GM18951 (cell line): ENCODE data around the gene TRNAU1AP.

Experiments used
- POLR2A ChIP-seq: IDR thresholded peaks from 4 replicates; pipeline ENCODE4 v1.6.1; 2011; ENCODE audit warnings: mild to moderate bottlenecking; ENCODE audit not compliant: insufficient read length, insufficient read depth; ENCODE audit errors: extremely low read depth
- in situ Hi-C: fragments of 300-500 bp; cut with MboI; formaldehyde crosslinking; loops from one replicate; pipeline ENCODE4 v1.12.0; 2022; ENCODE audit warnings: low sequenced_read_pairs, mixed read lengths, inconsistent platforms; ENCODE audit not compliant: unreplicated experiment

TRNAU1AP gene

DNA sequence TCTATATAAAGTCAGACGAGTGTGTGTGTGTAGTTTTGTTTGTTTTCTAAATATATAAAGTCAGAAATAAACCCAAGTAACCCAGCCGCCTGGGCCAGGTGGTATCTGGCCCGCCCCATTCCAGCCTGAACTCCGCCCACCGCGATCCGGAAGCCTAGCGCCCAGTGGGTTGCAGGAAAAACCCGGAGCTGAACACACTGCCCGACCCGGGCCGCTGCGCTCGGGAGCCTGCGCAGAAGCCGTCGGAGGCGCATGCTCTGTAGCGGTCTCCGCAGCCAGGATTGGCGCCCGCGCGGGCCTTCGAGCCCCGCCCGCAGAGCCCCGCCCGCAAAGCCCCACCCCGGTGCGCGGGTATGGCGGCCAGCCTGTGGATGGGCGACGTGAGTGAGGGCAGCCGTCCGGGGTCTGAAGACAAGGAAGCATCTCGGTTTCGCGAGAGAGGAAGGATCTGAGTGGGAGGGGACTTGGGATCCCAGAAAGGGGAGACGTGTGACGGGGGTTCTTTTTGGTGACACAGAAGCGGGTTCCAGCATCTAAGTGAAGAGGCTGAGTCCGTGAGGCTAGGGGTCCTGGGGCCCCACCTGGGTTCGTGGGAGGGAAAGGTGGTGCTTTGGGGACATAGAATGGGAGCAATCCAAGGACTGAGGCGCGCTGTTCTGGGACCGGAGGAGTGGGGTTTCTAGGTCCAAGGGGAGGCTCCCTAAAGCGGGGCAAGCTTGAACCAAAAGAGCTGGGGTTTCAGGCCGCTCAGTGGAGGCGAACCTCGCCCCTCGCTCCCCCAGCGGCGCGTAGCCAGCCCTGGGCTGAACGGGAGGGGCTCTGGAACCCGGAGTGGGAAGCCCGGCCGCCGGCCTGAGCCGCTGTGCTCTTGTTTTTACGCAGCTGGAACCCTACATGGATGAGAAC, at the start of gene TRNAU1AP:
TRNAU1AP (plus strand) TSS at position 328 of the 906 bp plus-strand sequence; CDS start at position 354, 26 bp downstream.
- peak; percentile 84 for TF ChIP-seq POLR2A
- in situ Hi-C loops: no loop called here

DNA sequence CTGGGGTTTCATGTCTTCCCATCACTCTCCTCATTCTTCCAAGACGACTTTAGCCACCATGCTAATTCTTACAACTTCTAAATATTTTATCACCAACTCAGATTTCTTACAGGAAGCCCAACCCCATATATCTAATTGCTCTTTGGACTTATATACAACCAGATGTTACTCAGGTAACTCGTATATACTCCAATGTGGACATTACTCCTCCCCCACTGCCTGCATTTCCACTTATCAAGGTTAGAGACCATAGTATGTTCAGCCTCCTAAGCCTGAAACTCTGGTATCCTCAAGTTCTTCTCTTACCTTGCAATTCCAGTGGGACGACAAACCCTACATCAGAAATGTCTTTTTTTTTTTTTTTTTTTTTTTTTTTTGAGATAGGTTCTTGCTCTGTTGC, 49.8 kb upstream of the TRNAU1AP start:
- TF ChIP-seq POLR2A: no peak
- in situ Hi-C loops: no loop called here

DNA sequence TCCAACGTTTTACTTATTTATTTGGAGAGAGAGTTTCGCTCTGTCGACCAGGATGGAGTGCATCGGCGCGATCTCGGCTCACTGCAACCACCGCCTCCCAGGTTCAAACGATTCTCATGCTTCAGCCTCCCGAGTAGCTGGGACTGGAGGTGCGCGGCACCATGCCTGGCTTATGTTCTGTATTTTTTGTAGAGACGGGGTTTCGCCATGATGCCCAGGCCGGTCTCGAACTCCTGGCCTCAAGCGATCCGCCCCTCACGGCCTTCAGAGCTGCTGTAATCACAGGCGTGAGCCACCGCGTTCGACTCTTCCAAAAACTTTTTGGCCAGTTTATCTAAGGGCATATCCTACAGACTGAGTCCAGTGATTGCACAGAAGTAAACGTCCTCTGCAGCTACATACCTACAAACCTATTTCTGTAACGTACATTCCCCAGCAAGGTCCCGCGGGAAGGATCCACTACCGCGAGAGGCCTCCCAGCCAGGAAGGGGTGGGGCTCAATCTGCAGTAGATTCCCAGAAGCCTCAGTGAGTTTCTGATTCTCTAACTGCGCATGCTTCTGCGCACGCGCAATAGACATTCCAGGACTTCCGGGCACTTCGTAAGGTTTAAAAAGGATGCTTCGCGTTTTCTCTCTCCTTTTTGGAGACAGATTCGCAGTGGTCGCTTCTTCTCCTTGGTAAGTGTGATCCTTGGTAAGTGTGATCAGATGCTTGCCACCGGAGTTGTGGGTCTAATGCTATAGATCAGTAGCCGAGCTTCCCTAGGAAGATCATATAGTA, 47.3 kb upstream of the TRNAU1AP start, which contains the start of gene RCC1:
RCC1 (plus strand) TSS at position 638 of the 782 bp plus-strand sequence. CDS start 23,824 bp downstream, outside the sequence.
- in situ Hi-C loops: no loop called here
- TF ChIP-seq POLR2A: peak; percentile 98

DNA sequence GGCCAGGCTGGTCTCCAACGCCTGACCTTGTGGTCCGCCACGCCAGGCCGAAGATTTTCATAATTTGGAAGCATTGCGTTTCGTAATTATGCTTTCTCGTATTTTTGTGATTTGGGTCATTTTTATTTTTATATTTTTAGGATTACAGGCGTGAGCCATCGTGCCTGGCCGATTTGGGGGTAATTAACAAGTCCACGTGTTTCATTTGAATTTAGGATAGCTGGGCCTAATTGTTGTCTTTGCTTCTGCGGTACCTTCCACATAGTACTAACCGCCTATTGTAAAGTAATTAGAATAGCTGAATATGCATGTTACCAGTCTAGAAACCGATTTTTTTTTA, 46.0 kb upstream of the TRNAU1AP start:
- no peak for TF ChIP-seq POLR2A
- in situ Hi-C loops: no loop called here

DNA sequence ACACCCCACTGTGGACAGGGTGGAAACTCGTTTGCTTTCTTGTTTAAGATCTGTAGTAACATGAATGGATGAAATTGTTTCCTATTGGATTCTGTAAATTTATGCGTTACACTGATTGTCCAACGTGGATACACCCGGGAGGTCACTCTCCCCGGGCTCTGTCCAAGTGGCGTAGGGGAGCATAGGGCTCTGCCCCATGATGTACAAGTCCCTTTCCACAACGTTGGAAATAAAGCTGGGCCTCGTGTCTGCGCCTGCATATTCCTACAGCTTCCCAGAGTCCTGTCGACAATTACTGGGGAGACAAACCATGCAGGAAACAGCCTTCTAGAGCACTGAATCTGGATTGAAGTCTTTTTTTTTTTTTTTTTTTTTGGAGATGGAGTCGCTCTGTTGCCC, 45.6 kb upstream of the TRNAU1AP start:
- in situ Hi-C loops: no loop called here
- TF ChIP-seq POLR2A: peak; percentile 45

DNA sequence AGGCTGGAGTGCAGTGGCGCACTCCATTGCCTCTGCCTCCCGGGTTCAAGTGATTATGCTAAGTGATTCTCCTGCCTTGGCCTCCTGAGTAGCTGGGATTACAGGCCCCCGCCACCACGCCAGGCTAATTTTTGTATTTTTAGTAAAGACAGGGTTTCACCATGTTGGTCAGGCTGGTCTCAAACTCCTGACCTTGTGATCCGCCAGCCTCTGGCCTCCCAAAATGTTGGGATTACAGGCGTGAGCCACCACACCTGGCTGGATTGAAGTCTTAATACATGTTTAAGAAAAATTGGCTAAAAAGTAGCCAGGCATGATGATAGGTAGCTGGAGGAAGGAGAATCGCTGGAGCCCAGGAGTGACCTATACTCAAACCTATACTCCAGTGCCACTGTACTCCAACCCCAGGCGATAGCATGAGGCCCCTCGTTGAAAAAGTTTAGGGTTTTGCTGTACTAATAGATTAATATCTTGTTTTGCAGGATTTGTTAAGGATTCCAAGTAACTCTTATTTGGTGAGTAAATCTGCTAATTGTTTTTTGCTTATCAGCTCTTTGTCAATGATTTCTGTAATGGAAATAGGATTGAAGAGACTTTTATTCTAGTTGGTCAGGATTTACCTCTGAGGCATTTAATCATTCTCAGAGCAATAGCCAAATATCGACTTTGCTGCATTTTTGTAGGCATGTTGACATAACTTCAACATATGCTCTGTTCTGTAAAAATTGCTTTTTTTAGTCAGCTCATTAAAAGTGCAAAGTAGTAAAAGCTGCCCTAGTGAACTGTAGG, 45.0 kb upstream of the TRNAU1AP start:
- in situ Hi-C loops: no loop called here
- TF ChIP-seq POLR2A: peak; percentile 35

DNA sequence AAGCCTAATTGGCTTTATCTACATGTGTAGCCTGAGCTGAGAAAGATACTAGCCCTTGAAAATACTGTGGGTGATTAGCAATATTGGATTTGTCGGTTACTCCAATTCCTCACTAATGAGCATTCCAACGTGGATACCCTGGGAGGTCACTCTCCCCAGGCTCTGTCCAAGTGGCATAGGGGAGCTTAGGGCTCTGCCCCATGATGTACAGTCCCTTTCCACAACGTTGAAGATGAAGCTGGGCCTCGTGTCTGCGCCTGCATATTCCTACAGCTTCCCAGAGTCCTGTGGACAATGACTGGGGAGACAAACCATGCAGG, 44.5 kb upstream of the TRNAU1AP start:
- in situ Hi-C loops: no loop called here
- peak; percentile 58 for TF ChIP-seq POLR2A

DNA sequence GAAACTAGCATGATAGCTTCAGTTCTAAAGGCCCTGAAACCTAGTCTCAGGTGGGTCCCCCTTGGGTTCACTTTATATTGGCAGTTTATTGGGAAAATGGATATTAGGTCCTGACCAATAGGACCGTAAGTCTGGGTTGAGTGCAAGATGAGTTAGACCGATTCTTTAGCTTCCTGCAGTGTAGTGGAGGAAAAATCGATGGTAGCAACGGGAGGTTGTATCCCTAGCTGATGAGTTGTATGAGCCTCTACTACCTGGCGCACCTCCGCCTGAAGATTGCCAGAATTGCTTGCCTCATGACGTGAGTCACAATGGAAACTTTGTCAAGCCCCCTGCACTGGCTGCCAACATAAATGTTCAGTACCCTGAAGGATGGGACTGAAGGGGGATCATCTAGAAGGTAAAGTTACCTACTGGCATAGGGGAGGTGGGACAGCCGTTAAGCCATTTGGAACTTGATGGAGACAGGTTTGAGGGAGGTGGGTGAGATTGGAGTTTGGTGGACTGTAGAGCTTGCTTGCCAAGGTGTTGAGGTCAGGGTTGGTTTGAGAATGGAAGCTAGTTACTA, 43.1 kb upstream of the TRNAU1AP start:
- TF ChIP-seq POLR2A: peak; percentile 48
- in situ Hi-C loops: loop anchor here (10.0 kb wide), 1 partner anchor 95 kb away; no protein-coding TSS in a partner anchor

DNA sequence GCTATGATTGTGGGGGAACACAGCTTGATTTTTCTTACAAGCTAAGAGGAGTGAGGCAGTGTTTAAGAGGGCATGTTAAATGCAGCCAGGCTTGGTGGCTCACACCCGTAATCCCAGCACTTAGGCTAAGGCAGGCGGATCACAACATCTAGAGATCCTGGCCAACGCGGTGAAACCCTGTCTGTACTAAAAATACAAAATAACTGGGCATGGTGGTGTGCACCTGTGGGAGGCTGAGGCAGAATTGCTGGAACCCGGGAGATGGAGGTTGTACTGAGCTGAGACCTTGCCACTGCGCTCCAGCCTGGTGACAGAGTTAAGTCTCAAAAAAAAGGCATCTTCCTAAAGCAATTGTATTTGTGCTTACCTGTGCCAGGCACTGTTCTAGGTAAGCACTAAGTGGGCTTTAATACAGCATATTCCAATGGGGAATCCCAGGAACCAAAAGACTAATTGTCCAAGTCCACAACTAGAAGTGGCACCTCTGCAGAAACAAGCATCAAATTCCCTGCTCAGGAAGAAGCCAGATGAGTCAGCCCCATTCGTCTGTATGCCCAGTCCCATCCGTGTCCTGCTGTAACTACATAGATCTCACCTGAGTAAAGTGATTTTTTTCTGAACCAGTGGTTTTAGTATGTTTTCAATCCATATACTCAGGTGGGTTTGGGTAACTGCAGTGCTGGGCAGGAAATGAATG, 42.5 kb upstream of the TRNAU1AP start:
- in situ Hi-C loops: loop anchor here (10.0 kb wide), 1 partner anchor 94 kb away; no protein-coding TSS in a partner anchor
- TF ChIP-seq POLR2A: peak; percentile 65

DNA sequence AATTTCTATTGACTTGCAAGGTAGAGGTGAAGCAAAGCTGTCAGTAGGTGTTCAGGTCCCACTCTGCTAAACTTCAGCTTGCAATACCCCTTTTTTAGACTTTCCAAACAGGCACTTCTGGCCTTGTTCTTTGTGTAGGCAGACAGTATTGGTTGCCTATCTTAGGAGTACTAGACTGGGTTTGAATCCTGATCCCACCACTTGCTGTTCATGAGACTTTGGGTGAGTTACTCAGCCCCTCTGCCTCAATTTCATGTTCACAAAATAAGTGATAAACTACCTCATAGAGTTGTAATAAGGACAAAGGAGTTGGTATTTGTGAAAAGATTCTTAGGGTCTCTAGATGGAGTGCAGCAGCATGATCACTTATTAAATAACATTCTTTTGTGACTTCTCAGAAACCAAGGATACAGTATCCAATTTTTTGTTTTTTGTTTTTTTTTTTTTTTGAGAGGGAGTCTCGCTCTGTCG, 41.9 kb upstream of the TRNAU1AP start:
- TF ChIP-seq POLR2A: peak; percentile 23
- in situ Hi-C loops: loop anchor here (10.0 kb wide), 1 partner anchor 94 kb away; no protein-coding TSS in a partner anchor

DNA sequence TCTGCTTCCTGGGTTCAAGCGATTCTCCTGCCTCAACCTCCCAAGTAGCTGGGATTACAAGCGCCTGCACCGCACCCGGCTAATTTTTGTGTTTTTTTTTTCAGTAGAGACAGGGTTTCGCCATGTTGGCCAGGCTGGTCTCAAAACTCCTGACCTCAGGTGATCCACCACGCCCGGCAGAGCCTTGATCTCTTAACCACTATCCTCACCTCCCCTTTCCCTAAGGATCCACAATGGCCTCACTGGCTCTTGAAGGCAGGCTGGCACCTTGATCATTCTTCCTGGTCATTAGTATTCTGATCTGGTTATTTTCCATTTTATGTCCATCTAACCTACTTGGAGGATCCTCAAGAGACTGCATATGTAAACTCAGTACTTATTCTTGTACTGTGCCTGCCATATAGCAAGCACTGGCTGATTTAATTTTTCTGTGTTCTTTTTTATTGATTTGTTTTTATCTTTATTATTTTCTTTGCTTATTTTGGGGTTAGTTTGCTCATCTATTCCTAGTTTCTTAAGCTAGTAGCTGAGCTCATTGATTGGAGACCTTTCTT, 40.8 kb upstream of the TRNAU1AP start:
- in situ Hi-C loops: loop anchor here (10.0 kb wide), 1 partner anchor 93 kb away; no protein-coding TSS in a partner anchor
- TF ChIP-seq POLR2A: peak; percentile 61

DNA sequence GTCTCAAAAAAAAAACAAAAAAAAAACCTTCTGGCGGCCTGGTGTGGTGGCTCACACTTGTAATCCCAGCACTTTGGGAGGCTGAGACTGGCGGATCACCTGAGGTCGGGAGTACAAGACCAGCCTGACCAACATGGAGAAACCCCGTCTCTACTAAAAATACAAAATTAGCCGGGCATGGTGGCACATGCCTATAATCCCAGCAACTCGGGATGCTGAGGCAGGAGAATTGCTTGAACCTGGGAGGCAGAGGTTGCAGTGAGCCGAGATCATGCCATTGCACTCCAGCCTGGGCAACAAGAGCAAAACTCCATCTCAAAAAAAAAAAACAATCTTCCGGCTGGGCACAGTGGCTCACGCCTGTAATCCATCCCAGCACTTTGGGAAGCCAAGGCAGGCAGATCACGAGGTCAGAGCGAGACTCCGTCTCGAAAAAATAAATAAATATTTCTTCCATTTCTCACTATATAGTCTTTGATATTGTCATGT, 38.4 kb upstream of the TRNAU1AP start:
- in situ Hi-C loops: loop anchor here (10.0 kb wide), 1 partner anchor 90 kb away; no protein-coding TSS in a partner anchor
